ENCODE results near the gene CNTNAP4.

CNTNAP4 gene

GRCh38 chr16:76500006-76500405 is 222.8 kb downstream of the CNTNAP4 start:
- DNase-seq = no peak

DNA sequence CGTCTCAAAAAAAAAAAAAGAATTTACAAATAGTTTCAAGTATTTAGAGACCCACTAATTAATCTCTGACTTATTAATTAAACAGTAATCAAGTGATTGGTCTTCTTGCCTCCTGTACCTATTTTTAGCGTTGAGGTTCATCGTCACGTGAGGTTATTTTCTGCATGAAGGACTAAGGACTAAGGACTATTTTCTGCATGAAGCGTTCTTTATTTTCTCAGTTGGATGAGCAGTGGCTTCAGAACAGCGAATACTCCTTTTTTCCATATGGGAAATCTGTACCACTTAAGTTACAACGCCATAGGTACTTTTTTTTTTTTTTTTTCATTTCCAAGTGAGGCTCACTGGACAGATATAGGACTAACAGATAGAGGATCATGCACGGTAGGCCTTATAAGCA is 224.9 kb downstream of the CNTNAP4 start:
- no peak for DNase-seq

GRCh38 chr16:76502555-76502954 is 225.4 kb downstream of the CNTNAP4 start:
- DNase-seq = no peak

DNA sequence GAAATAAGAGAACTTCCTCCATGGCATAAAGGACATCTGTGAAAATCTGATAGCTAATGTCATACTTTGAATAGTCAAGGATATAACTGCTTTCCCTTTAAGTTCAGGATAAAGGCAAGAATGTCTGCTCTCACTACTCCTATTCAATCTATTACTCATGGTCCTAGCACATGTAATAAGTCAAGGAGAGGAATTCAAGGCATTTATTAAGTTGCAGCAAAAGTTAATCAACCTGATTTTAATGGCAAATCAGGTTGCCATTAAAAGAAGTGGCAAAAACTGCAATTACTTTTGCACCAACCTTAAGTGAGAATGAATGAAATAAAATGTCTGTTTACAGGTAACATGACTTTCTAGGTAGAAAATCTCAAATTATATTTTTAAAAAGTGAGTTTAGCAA is 225.9 kb downstream of the CNTNAP4 start:
- no peak for DNase-seq

DNA sequence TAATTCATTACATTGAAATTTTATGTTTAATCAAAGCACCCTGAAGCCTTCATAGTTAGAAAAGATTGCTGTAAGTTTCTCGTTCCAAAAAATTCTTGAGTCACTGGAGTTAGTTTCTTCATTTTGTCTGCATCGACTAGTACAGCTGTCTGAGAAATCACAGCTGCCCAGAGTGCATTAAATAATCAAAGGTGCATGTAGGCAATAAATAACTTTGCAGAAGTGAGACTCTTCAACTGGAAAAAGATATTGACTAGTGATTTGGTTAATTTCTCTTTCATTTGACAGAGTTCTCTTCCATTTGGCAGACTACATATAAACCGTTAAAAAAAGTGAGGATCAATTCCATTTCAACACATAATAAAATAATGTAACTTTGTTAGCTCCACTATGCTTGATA is 234.0 kb downstream of the CNTNAP4 start:
- DNase-seq = no peak

DNA sequence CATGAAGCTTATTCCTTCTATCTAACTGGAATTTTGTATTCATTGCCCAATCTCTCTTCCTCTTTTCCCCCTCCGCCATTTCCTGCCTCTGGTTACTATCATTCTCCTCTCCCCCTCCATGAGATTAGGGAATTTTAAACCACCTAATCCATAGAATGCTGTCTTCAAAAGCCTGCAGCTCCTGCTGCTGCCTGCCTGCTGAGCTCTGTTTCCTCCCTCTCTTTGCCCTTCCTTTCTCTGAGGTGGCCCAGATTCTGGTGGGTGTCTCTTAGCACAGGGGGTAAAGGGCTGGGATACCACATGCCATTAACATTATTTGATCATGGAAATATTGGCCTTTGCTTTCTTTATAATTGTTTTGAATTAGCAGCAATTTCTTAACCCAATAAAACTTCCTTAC is 241.6 kb downstream of the CNTNAP4 start:
- no peak for DNase-seq

DNA sequence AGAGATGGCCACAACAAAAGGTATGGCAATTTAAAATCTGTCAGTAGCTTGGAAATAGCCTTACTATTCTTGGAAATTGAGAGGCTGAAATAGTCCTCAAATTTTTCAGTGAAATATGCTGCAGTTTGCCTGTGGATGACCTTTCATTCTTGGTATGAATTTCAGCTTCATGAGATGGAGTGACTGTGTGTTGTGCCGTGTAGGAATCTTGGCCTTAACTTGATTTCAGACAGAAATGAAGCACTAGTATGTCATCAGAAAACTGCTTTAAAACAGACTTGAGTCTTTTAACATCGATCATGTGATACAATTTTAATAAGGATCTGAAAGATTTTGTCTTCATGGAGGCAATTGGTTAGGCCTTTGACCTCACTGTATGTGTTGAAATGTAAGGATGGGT is 247.2 kb downstream of the CNTNAP4 start:
- no peak for DNase-seq

GRCh38 chr16:76524769-76525168 is 247.6 kb downstream of the CNTNAP4 start:
- no peak for DNase-seq

DNA sequence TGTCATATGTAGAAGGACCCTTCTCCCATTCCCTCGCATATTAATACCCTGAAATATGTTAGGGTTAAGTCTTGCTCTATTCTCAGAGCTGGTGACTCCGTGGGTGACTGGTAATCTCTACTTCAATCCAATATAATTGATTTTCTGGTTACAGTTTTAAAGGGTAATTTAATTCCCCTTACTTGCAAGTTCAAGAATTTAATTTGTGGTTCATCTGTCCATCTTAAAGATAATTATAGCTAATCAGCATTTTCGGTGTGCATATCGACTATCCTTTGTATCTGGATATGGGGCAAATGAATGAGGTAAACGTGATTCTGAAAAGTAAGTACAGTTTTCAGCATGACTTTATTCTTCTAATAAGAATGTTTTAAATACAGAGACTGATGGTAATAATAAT is 250.0 kb downstream of the CNTNAP4 start:
- no peak for DNase-seq

- DNase-seq = no peak
Measured at GRCh38 chr16:76529120-76529519, 251.9 kb downstream of the CNTNAP4 start.

DNA sequence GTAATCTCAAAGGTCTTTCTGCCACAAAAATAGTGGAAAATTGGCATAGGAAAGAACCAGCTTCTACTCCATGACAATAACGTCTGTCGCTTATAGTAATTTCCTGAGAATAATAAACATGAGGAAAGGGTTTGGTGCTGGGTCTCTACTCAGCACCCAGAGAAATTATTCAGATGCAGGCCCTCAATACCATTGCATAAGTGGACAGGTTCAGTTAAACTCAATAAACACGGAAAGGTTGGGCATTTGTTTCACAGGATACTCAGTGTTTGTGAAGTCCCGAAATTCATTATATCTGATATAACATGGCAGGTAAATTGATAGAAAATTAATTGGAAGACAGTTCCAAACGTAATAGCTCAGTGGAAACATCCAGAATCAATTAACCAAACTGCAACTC is 254.0 kb downstream of the CNTNAP4 start:
- no peak for DNase-seq

- no peak for DNase-seq
Measured at GRCh38 chr16:76532188-76532973, 255.2 kb downstream of the CNTNAP4 start.

- DNase-seq = no peak
Measured at GRCh38 chr16:76539609-76540008, 262.4 kb downstream of the CNTNAP4 start.

DNA sequence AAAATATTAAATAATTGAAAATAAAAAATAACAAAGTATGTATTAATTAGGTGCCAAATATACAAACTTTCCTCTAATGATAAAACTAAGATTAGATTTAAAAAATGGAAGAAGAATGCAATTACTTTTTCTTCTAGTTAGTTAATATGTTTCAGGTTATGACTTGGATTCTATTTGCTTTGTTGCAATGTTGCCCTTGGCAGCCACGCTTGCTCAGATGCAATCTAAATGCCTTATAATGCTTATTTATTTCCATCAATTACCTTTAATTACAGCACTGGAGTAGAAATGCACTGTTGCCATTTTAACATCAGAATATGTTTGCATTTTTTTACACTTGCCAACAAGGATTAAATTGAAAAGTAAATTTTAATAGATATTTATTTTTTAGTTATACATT is 263.9 kb downstream of the CNTNAP4 start:
- no peak for DNase-seq

GRCh38 chr16:76565542-76565941 is 288.3 kb downstream of the CNTNAP4 start:
- DNase-seq = no peak

- DNase-seq = no peak
Measured at GRCh38 chr16:76571755-76572154, 294.6 kb downstream of the CNTNAP4 start.

- DNase-seq = no peak
Measured at GRCh38 chr16:76573281-76573680, 296.1 kb downstream of the CNTNAP4 start.

- DNase-seq = no peak
Measured at GRCh38 chr16:76574651-76575050, 297.4 kb downstream of the CNTNAP4 start.

DNA sequence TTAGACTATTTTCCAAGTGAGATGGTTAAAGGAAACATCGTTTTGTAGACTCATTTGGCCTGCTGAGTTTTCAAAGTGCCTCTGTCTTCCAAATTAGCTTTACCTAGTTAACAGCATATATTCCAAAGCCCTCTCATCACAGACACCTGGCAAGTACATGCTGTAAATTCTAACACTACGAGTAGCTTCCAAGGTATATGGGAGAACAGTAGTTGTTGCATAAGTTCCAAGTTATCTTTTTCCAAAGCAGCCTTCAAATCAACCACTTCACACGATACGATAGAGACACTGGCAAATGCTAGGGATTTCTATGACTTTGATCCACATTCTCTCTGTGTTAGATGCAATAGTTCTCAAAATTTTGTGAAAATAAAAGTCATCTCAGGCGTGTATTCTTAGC is 299.3 kb downstream of the CNTNAP4 start:
- DNase-seq = no peak

GRCh38 chr16:76577003-76577402 is 299.8 kb downstream of the CNTNAP4 start:
- DNase-seq = no peak

DNA sequence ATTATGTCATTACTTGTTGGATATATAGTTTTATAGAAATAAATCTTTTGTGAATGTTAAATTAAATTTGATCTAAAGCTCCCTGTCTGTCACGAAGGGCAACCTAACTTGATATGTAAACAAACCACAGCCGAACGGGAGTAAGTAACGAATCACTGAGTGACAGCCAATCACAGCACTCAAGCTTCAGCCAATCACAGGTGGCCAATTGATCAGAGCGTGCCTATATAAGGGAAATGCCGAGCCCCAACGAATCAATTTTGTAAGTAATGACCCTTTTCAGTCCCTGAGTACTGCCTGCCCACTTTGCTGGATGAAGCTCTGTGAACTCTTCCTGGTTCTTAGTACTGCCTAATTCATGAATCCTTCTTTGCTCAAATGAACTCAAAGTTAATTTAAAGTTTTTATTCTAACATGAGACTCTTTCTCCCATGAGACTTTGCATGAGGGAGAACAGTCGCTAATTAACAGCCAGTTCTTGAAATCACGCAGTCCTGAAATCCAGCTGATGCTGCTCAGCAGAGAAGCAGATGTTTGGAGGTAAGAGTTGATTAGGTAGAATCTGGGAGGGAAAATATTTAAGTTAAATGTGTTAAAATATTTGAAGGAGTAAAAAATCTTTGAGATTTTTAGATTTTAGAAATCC is 302.2 kb downstream of the CNTNAP4 start:
- DNase-seq = no peak

DNA sequence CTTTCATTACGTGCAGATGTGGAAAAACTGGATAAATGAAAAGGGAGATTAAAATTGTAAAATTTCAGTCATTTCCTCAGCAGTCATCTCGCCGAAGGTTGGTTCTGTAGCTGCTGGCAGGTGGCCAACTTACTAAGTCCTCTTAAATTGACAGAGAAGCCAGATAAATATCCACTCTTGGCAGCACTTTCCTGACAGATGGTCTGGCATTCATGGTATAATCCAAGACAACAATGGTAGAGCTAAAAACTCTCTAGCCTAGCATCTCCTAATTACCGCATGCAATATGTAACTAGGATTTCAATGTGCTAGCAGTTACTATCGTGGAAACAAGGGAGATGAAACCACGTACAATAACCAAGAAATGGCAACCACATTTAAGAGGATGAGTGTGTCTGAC is 306.3 kb downstream of the CNTNAP4 start:
- DNase-seq = no peak

- DNase-seq = no peak
Measured at GRCh38 chr16:76583945-76584344, 306.7 kb downstream of the CNTNAP4 start.

DNA sequence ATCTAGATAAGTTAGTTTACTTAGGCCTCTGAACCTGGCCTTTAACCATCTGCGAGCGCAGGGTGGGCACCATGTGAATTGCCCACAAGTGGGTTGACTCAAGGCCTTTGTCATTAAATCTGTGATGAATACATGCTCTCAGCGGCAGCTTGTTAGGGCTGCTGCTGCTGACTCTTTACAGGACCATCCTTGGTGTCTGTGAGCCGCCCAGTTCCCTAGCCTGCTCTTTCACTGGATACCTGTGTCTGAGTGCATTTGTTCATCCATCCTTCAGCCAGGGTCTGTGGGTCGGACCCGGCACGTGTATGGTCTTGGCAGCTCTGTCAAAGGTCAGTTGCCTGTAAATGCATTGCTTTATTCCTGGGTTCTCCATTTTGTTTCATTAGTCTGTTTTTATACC is 321.3 kb downstream of the CNTNAP4 start:
- DNase-seq = no peak

DNA sequence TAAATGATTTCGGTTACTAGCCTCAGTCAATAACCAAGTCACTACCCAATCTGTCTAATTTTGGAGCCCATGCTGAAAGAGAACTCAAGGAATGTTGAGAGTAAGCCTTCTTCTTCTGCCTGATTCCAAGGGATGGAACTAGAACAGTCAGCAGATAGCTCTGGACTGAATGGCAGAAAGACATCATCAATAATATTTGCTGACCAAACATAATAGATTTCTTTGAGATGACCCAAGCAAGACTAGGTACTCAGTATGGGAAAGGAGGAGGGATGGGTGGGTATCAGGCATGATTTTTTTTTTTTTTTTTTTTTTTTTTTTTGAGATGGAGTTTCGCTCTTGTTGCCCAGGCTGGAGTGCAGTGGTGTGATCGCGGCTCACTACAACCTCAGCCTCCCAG is 330.1 kb downstream of the CNTNAP4 start:
- no peak for DNase-seq

Measured in Kasumi-1 (cell line).